ENCODE data around the gene AMFR.

The AMFR gene

GRCh38 chr16:56328276-56329022 is 96.9 kb downstream of the AMFR start:
- Histone ChIP-seq H3K27me3 (ENCODE audit: insufficient read depth, insufficient read length) (no peaks in the 10 kb centered on the region), H3K36me3 (ENCODE audit: insufficient read depth, insufficient read length, low read length) (no peaks in the 10 kb centered on the region), H3K9ac (ENCODE audit: insufficient read length, low read depth) (no peak overlapping the region), H3K9me3 (ENCODE audit: insufficient read depth, low read length) (no peaks in the 10 kb centered on the region), H3K4me3 (ENCODE audit: insufficient read length, low read depth) (no peak overlapping the region), H3K4me1 (ENCODE audit: insufficient read depth, insufficient read length) (peaks cover 3% of the 10 kb centered on the region)
- TF ChIP-seq YY1 (IDR thresholded peaks at IDR 0.05; ENCODE audit: insufficient read depth, insufficient read length) (no peak), SUZ12 (IDR thresholded peaks at IDR 0.05; ENCODE audit: extremely low read depth, insufficient read depth, insufficient read length) (no peak), ZNF274 (IDR thresholded peaks at IDR 0.05; ENCODE audit: low read depth, low read length) (no peak)
- DNase-seq (ENCODE audit: low read depth, low spot score): no peak

GRCh38 chr16:56327929-56328258 is 97.5 kb downstream of the AMFR start:
- Histone ChIP-seq H3K27me3 (ENCODE audit: insufficient read depth, insufficient read length) (no peaks in the 10 kb centered on the region), H3K9me3 (ENCODE audit: insufficient read depth, low read length) (no peaks in the 10 kb centered on the region), H3K9ac (ENCODE audit: insufficient read length, low read depth) (no peak overlapping the region), H3K36me3 (ENCODE audit: insufficient read depth, insufficient read length, low read length) (no peaks in the 10 kb centered on the region), H3K4me1 (ENCODE audit: insufficient read depth, insufficient read length) (peaks cover 3% of the 10 kb centered on the region), H3K4me3 (ENCODE audit: insufficient read length, low read depth) (no peak overlapping the region)
- TF ChIP-seq SUZ12 (IDR thresholded peaks at IDR 0.05; ENCODE audit: extremely low read depth, insufficient read depth, insufficient read length): no peak
- TF ChIP-seq ZNF274 (IDR thresholded peaks at IDR 0.05; ENCODE audit: low read depth, low read length): no peak
- no peak for TF ChIP-seq YY1 (IDR thresholded peaks at IDR 0.05; ENCODE audit: insufficient read depth, insufficient read length)
- DNase-seq (ENCODE audit: low read depth, low spot score): no peak

GRCh38 chr16:56327071-56327928 is 98.0 kb downstream of the AMFR start:
- H3K36me3 ChIP-seq (ENCODE audit: insufficient read depth, insufficient read length, low read length): no peaks in the 10 kb centered on the region

GRCh38 chr16:56325956-56326355 is 99.4 kb downstream of the AMFR start:
- Histone ChIP-seq H3K9ac (ENCODE audit: insufficient read length, low read depth) (no peak overlapping the region), H3K36me3 (ENCODE audit: insufficient read depth, insufficient read length, low read length) (no peaks in the 10 kb centered on the region), H3K4me1 (ENCODE audit: insufficient read depth, insufficient read length) (peaks cover under 1% of the 10 kb centered on the region), H3K9me3 (ENCODE audit: insufficient read depth, low read length) (no peaks in the 10 kb centered on the region), H3K4me3 (ENCODE audit: insufficient read length, low read depth) (no peak overlapping the region), H3K27me3 (ENCODE audit: insufficient read depth, insufficient read length) (no peaks in the 10 kb centered on the region)
- no peak for DNase-seq (ENCODE audit: low read depth, low spot score)
- no peak for TF ChIP-seq ZNF274 (IDR thresholded peaks at IDR 0.05; ENCODE audit: low read depth, low read length)
- TF ChIP-seq YY1 (IDR thresholded peaks at IDR 0.05; ENCODE audit: insufficient read depth, insufficient read length): no peak
- no peak for TF ChIP-seq SUZ12 (IDR thresholded peaks at IDR 0.05; ENCODE audit: extremely low read depth, insufficient read depth, insufficient read length)

More at GRCh38 chr16:56327071-56327928, 98.0 kb downstream of the AMFR start:
- DNase-seq (ENCODE audit: low read depth, low spot score): no peak
- TF ChIP-seq ZNF274 (IDR thresholded peaks at IDR 0.05; ENCODE audit: low read depth, low read length) (no peak), YY1 (IDR thresholded peaks at IDR 0.05; ENCODE audit: insufficient read depth, insufficient read length) (no peak), SUZ12 (IDR thresholded peaks at IDR 0.05; ENCODE audit: extremely low read depth, insufficient read depth, insufficient read length) (no peak)
- H3K4me3 ChIP-seq (ENCODE audit: insufficient read length, low read depth): no peak overlapping the region
- H3K9ac ChIP-seq (ENCODE audit: insufficient read length, low read depth): no peak overlapping the region
- no peaks in the 10 kb centered on the region for H3K4me1 ChIP-seq (ENCODE audit: insufficient read depth, insufficient read length)
- H3K9me3 ChIP-seq (ENCODE audit: insufficient read depth, low read length): no peaks in the 10 kb centered on the region
- H3K27me3 ChIP-seq (ENCODE audit: insufficient read depth, insufficient read length): no peaks in the 10 kb centered on the region

GRCh38 chr16:56324406-56324805 is 100.9 kb downstream of the AMFR start:
- Histone ChIP-seq H3K4me1 (ENCODE audit: insufficient read depth, insufficient read length) (peaks cover 3% of the 10 kb centered on the region), H3K9ac (ENCODE audit: insufficient read length, low read depth) (no peak overlapping the region), H3K27me3 (ENCODE audit: insufficient read depth, insufficient read length) (no peaks in the 10 kb centered on the region), H3K9me3 (ENCODE audit: insufficient read depth, low read length) (no peaks in the 10 kb centered on the region), H3K4me3 (ENCODE audit: insufficient read length, low read depth) (no peak overlapping the region), H3K36me3 (ENCODE audit: insufficient read depth, insufficient read length, low read length) (no peaks in the 10 kb centered on the region)
- TF ChIP-seq SUZ12 (IDR thresholded peaks at IDR 0.05; ENCODE audit: extremely low read depth, insufficient read depth, insufficient read length): no peak
- TF ChIP-seq YY1 (IDR thresholded peaks at IDR 0.05; ENCODE audit: insufficient read depth, insufficient read length): no peak
- no peak for DNase-seq (ENCODE audit: low read depth, low spot score)

GRCh38 chr16:56321571-56321970 is 103.8 kb downstream of the AMFR start:
- Histone ChIP-seq H3K9ac (ENCODE audit: insufficient read length, low read depth) (no peak overlapping the region), H3K4me1 (ENCODE audit: insufficient read depth, insufficient read length) (peaks cover 3% of the 10 kb centered on the region), H3K9me3 (ENCODE audit: insufficient read depth, low read length) (no peaks in the 10 kb centered on the region), H3K27me3 (ENCODE audit: insufficient read depth, insufficient read length) (peaks cover 17% of the 10 kb centered on the region), H3K4me3 (ENCODE audit: insufficient read length, low read depth) (no peak overlapping the region), H3K36me3 (ENCODE audit: insufficient read depth, insufficient read length, low read length) (no peaks in the 10 kb centered on the region)
- TF ChIP-seq YY1 (IDR thresholded peaks at IDR 0.05; ENCODE audit: insufficient read depth, insufficient read length) (no peak), SUZ12 (IDR thresholded peaks at IDR 0.05; ENCODE audit: extremely low read depth, insufficient read depth, insufficient read length) (no peak), ZNF274 (IDR thresholded peaks at IDR 0.05; ENCODE audit: low read depth, low read length) (no peak)
- DNase-seq (ENCODE audit: low read depth, low spot score): no peak
